ENCODE data around the gene SLC25A19. TPM values are rescaled to one million over a fixed set of nuclear protein-coding genes. Genes with fewer than 3 reads are reported as not detected.

The SLC25A19 gene
- total and polyA plus RNA-seq, 9 of the 15 experiments (the other 6 are each of a cell fraction or from before 2014, with no cell fraction given) = 33.4 to 76.6 (median 55.3) TPM

- TF ChIP-seq, protein P1, sequence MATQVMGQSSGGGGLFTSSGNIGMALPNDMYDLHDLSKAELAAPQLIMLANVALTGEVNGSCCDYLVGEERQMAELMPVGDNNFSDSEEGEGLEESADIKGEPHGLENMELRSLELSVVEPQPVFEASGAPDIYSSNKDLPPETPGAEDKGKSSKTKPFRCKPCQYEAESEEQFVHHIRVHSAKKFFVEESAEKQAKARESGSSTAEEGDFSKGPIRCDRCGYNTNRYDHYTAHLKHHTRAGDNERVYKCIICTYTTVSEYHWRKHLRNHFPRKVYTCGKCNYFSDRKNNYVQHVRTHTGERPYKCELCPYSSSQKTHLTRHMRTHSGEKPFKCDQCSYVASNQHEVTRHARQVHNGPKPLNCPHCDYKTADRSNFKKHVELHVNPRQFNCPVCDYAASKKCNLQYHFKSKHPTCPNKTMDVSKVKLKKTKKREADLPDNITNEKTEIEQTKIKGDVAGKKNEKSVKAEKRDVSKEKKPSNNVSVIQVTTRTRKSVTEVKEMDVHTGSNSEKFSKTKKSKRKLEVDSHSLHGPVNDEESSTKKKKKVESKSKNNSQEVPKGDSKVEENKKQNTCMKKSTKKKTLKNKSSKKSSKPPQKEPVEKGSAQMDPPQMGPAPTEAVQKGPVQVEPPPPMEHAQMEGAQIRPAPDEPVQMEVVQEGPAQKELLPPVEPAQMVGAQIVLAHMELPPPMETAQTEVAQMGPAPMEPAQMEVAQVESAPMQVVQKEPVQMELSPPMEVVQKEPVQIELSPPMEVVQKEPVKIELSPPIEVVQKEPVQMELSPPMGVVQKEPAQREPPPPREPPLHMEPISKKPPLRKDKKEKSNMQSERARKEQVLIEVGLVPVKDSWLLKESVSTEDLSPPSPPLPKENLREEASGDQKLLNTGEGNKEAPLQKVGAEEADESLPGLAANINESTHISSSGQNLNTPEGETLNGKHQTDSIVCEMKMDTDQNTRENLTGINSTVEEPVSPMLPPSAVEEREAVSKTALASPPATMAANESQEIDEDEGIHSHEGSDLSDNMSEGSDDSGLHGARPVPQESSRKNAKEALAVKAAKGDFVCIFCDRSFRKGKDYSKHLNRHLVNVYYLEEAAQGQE (IDR thresholded peaks at IDR 0.05; ENCODE audit: borderline replicate concordance) = peak; percentile 52; the same call in 1 of the 2 replicates
- TF ChIP-seq, protein P1 (CRISPR knock-in tag; IDR thresholded peaks at IDR 0.05; ENCODE audit: low read depth) = no peak
- TF ChIP-seq ILF3 (IDR thresholded peaks at IDR 0.05; ENCODE audit: borderline replicate concordance) (0 out of 2 replicates have a peak, but pooled peaks have one; percentile 56), HINFP (tag; conservative IDR thresholded peaks at IDR 0.05; ENCODE audit: low read depth) (no peak), POLR2AphosphoS5 (IDR thresholded peaks at IDR 0.05; ENCODE audit: control insufficient read depth, insufficient read depth, low read depth, low read length) (peak; percentile 50; the same call in 1 of the 2 replicates), MCM5 (IDR thresholded peaks at IDR 0.05; ENCODE audit: low read depth) (no peak), ZC3H4 (CRISPR knock-in tag; IDR thresholded peaks at IDR 0.05; ENCODE audit: borderline replicate concordance) (0 out of 2 replicates have a peak, but pooled peaks have one; percentile 31), ZBED1 (IDR thresholded peaks at IDR 0.05) (0 out of 2 replicates have a peak, but pooled peaks have one; percentile 26), CBFA2T2 (conservative IDR thresholded peaks at IDR 0.05) (no peak), ZNF263 (CRISPR knock-in tag; IDR thresholded peaks at IDR 0.05; ENCODE audit: borderline replicate concordance) (peak; percentile 20; the same call in 1 of the 2 replicates), CREM (IDR thresholded peaks at IDR 0.05; ENCODE audit: low read depth) (peak; percentile 61; the same call in 1 of the 2 replicates), KLF16 (IDR thresholded peaks at IDR 0.05) (peak; percentile 31; the same call in 1 of the 2 replicates), ZNF347 (CRISPR knock-in tag; IDR thresholded peaks at IDR 0.05; ENCODE audit: low read depth) (no peak), NCOA4 (IDR thresholded peaks at IDR 0.05; ENCODE audit: partially characterized antibody) (no peak)
- TF ChIP-seq, protein P2, sequence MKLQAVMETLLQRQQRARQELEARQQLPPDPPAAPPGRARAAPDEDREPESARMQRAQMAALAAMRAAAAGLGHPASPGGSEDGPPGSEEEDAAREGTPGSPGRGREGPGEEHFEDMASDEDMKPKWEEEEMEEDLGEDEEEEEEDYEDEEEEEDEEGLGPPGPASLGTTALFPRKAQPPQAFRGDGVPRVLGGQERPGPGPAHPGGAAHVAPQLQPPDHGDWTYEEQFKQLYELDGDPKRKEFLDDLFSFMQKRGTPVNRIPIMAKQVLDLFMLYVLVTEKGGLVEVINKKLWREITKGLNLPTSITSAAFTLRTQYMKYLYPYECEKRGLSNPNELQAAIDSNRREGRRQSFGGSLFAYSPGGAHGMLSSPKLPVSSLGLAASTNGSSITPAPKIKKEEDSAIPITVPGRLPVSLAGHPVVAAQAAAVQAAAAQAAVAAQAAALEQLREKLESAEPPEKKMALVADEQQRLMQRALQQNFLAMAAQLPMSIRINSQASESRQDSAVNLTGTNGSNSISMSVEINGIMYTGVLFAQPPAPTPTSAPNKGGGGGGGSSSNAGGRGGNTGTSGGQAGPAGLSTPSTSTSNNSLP (IDR thresholded peaks at IDR 0.05; ENCODE audit: borderline replicate concordance, low read depth, low read length) = no peak
- TF ChIP-seq, protein P3, sequence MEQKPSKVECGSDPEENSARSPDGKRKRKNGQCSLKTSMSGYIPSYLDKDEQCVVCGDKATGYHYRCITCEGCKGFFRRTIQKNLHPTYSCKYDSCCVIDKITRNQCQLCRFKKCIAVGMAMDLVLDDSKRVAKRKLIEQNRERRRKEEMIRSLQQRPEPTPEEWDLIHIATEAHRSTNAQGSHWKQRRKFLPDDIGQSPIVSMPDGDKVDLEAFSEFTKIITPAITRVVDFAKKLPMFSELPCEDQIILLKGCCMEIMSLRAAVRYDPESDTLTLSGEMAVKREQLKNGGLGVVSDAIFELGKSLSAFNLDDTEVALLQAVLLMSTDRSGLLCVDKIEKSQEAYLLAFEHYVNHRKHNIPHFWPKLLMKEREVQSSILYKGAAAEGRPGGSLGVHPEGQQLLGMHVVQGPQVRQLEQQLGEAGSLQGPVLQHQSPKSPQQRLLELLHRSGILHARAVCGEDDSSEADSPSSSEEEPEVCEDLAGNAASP (IDR thresholded peaks at IDR 0.05) = no peak
Observed at GRCh38 chr17:75238684-75239191, 50.5 kb downstream of the SLC25A19 start (continued).
